ENCODE data around the gene WDR48. TPM values are rescaled to one million over a fixed set of nuclear protein-coding genes. Genes with fewer than 3 reads are reported as not detected.

Gene WDR48
- total and polyA plus RNA-seq, 9 of the 15 experiments (the other 6 are each of a cell fraction or from before 2014, with no cell fraction given), result 26.6 to 70.6 (median 48.0) TPM

- TF ChIP-seq E4F1 (CRISPR knock-in tag; IDR thresholded peaks at IDR 0.05; ENCODE audit: borderline replicate concordance) (no peak), ZNF561 (CRISPR knock-in tag; conservative IDR thresholded peaks at IDR 0.05) (no peak), TSHZ1 (CRISPR knock-in tag; IDR thresholded peaks at IDR 0.05) (no peak), TBL1XR1 (IDR thresholded peaks at IDR 0.05; ENCODE audit: low read length in 2 of 2) (peak in 1 of 2 experiments; percentile 64; a peak in 1 of 4 replicates), CHD4 (IDR thresholded peaks at IDR 0.05; ENCODE audit: insufficient read depth, insufficient replicate concordance, low read depth, low read length, poor library complexity, severe bottlenecking) (no peak), ZNF695 (CRISPR knock-in tag; IDR thresholded peaks at IDR 0.05) (no peak), PCBP1 (IDR thresholded peaks at IDR 0.05; ENCODE audit: low read depth, low read length, poor library complexity, severe bottlenecking) (no peak), FOXA1 (IDR thresholded peaks at IDR 0.05; ENCODE audit: borderline replicate concordance) (no peak), ESRRA (IDR thresholded peaks at IDR 0.05; ENCODE audit: borderline replicate concordance, low read depth) (peak; percentile 96), THAP7 (CRISPR knock-in tag; IDR thresholded peaks at IDR 0.05) (no peak), ZNF224 (CRISPR knock-in tag; IDR thresholded peaks at IDR 0.05) (no peak), SP1 (CRISPR knock-in tag; IDR thresholded peaks at IDR 0.05) (no peak), YBX1 (IDR thresholded peaks at IDR 0.05) (no peak), NCOA6 (IDR thresholded peaks at IDR 0.05) (no peak), BCLAF1 (IDR thresholded peaks at IDR 0.05; ENCODE audit: borderline replicate concordance in 1 of 2, control insufficient read depth in 1 of 2, low read depth in 2 of 2, low read length in 1 of 2) (no peak), SREBF2 (CRISPR knock-in tag; IDR thresholded peaks at IDR 0.05) (0 out of 2 replicates have a peak, but pooled peaks have one; percentile 56), SMARCE1 (IDR thresholded peaks at IDR 0.05) (peak; percentile 75; the same call in 1 of the 2 replicates)
Observed at GRCh38 chr3:39021465-39022285, 30.1 kb upstream of the WDR48 start (continued).
